ENCODE measurements around the gene PTBP1. TPM values are rescaled to one million over a fixed set of nuclear protein-coding genes. Genes with fewer than 3 reads are reported as not detected.
A peak's percentile ranks its signal among the peaks of the same experiment; 100 is the strongest.

PTBP1 gene
- total and polyA plus RNA-seq, 9 of the 15 experiments (the other 6 are each of a cell fraction or from before 2014, with no cell fraction given): 14.0 to 759 (median 234) TPM

DNA sequence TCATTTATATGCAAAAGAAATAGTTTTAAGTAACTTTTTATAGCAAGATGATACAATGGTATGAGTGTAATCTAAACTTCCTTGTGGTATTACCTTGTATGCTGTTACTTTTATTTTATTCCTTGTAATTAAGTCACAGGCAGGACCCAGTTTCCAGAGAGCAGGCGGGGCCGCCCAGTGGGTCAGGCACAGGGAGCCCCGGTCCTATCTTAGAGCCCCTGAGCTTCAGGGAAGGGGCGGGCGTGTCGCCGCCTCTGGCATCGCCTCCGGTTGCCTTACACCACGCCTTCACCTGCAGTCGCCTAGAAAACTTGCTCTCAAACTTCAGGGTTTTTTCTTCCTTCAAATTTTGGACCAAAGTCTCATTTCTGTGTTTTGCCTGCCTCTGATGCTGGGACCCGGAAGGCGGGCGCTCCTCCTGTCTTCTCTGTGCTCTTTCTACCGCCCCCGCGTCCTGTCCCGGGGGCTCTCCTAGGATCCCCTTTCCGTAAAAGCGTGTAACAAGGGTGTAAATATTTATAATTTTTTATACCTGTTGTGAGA is 14.3 kb downstream of the PTBP1 start (continued):
- no peak for TF ChIP-seq ZEB2 (IDR thresholded peaks at IDR 0.05)
- TF ChIP-seq, protein P1, sequence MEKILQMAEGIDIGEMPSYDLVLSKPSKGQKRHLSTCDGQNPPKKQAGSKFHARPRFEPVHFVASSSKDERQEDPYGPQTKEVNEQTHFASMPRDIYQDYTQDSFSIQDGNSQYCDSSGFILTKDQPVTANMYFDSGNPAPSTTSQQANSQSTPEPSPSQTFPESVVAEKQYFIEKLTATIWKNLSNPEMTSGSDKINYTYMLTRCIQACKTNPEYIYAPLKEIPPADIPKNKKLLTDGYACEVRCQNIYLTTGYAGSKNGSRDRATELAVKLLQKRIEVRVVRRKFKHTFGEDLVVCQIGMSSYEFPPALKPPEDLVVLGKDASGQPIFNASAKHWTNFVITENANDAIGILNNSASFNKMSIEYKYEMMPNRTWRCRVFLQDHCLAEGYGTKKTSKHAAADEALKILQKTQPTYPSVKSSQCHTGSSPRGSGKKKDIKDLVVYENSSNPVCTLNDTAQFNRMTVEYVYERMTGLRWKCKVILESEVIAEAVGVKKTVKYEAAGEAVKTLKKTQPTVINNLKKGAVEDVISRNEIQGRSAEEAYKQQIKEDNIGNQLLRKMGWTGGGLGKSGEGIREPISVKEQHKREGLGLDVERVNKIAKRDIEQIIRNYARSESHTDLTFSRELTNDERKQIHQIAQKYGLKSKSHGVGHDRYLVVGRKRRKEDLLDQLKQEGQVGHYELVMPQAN (IDR thresholded peaks at IDR 0.05; ENCODE audit: borderline replicate concordance): no peak
- TF ChIP-seq PRMT5 (CRISPR knock-in tag; IDR thresholded peaks at IDR 0.05): no peak
- TF ChIP-seq RFX5 (IDR thresholded peaks at IDR 0.05; ENCODE audit: low read depth, low read length): no peak
- no peak for TF ChIP-seq CCNT2 (IDR thresholded peaks at IDR 0.05; ENCODE audit: borderline replicate concordance, extremely low read depth, insufficient read length, low read depth, low read length)

DNA sequence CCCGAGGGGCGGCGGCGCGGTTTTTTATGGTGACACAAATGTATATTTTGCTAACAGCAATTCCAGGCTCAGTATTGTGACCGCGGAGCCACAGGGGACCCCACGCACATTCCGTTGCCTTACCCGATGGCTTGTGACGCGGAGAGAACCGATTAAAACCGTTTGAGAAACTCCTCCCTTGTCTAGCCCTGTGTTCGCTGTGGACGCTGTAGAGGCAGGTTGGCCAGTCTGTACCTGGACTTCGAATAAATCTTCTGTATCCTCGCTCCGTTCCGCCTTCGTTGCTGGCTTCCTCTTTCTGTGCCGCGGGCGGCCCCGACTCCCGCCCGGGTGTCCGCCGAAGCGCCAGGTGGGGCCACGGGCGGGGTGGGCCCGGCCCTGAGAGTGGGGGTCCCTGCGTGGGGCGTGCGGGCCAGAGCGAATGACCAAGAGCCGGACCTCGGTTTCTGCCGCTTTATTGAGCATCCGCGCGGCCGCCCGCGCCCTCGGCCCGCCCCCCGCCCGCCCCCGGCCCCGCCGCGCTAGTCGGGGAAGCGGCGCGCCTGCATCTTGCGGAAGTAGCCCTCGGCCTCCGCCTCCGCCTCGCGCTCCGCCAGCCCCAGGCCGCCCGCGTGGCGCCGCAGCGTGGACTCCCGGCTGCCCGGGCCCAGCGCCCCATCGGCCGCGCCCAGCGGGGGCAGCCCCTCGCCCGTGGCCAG is 14.9 kb downstream of the PTBP1 start:
- BruUV-seq (replicated peaks): no TSS peak
- intact Hi-C loops (cut with micrococcal nuclease): no loop called here
- POLR2A ChIA-PET: interaction anchor here (1.2 to 3.0 kb wide), 3 partner anchors 10 to 13 kb away, joined by 8 to 20 read pairs (median 11); no protein-coding TSS in a partner anchor
- H3K27me3 ChIP-seq (ENCODE audit: control insufficient read depth in 2 of 2, insufficient read depth in 2 of 2, low read length in 2 of 2): no peaks in the 10 kb centered on the region
- H3K4me3 ChIP-seq: no peak overlapping the region
- H3K79me2 ChIP-seq (ENCODE audit: control insufficient read depth, insufficient read depth, low read length): peaks cover 19% of the 10 kb centered on the region
- peak in 3 of 4 experiments; percentile 42 to 61 (median 59) for DNase-seq (ENCODE audit: extremely low read depth in 1 of 4, low spot score in 3 of 4)
- in situ Hi-C loops (cut with MboI): no loop called here
- H3K9ac ChIP-seq (ENCODE audit: insufficient read depth in 1 of 2, low read depth in 2 of 2, low read length in 2 of 2): no peak overlapping the region
- H3K27ac ChIP-seq (ENCODE audit: extremely low read depth, low read depth, low read length): no peak overlapping the region
- 95% methylated on average over 31 of the region's 80 CpGs for WGBS (ENCODE audit: insufficient coverage, low coverage, missing lambda C conversion rate)
- no peaks in the 10 kb centered on the region for H3K9me1 ChIP-seq (ENCODE audit: control insufficient read depth, insufficient read depth, low read length)
- H3K36me3 ChIP-seq (ENCODE audit: control insufficient read depth, insufficient read depth, low read length): peaks cover 79% of the 10 kb centered on the region
- CTCF ChIA-PET (ENCODE audit: low intra/inter-chr PET ratio): no interaction called here
- peaks cover 0 to 36% of the 10 kb centered on the region in 2 experiments; a peak in 2 of 5 replicates for H3K4me1 ChIP-seq (replicated peaks in 1 of 2; ENCODE audit: control insufficient read depth in 2 of 2, insufficient read depth in 2 of 2, low read length in 2 of 2)
- H3K4me2 ChIP-seq (ENCODE audit: insufficient read depth, low read length): no peak overlapping the region
- H2AFZ ChIP-seq (ENCODE audit: low read depth, low read length): no peak overlapping the region
- ATAC-seq: peak; percentile 8
- no peaks in the 10 kb centered on the region for H4K20me1 ChIP-seq (replicated peaks; ENCODE audit: control insufficient read depth, insufficient read depth, low read length)
- no peak for FAIRE-seq
- H3K9me3 ChIP-seq (replicated peaks; ENCODE audit: control insufficient read depth, insufficient read depth, low read depth, low read length): peaks cover 3% of the 10 kb centered on the region
- TF ChIP-seq RBM22 (IDR thresholded peaks at IDR 0.05; ENCODE audit: low read depth, low read length, poor library complexity, severe bottlenecking) (peak; percentile 85), NELFE (IDR thresholded peaks at IDR 0.05; ENCODE audit: insufficient read depth, insufficient read length) (no peak), KLF6 (CRISPR knock-in tag; IDR thresholded peaks at IDR 0.05; ENCODE audit: borderline replicate concordance) (no peak), NCOA1 (IDR thresholded peaks at IDR 0.05; ENCODE audit: low read depth) (no peak), ZBTB1 (CRISPR knock-in tag; IDR thresholded peaks at IDR 0.05; ENCODE audit: borderline replicate concordance, low read depth) (no peak), PCBP1 (IDR thresholded peaks at IDR 0.05; ENCODE audit: low read depth, low read length, poor library complexity, severe bottlenecking) (peak; percentile 9), RBFOX2 (IDR thresholded peaks at IDR 0.05; ENCODE audit: low read depth, low read length) (peak; percentile 58), ZC3H4 (CRISPR knock-in tag; IDR thresholded peaks at IDR 0.05; ENCODE audit: borderline replicate concordance) (no peak)
- TF ChIP-seq, protein P2, sequence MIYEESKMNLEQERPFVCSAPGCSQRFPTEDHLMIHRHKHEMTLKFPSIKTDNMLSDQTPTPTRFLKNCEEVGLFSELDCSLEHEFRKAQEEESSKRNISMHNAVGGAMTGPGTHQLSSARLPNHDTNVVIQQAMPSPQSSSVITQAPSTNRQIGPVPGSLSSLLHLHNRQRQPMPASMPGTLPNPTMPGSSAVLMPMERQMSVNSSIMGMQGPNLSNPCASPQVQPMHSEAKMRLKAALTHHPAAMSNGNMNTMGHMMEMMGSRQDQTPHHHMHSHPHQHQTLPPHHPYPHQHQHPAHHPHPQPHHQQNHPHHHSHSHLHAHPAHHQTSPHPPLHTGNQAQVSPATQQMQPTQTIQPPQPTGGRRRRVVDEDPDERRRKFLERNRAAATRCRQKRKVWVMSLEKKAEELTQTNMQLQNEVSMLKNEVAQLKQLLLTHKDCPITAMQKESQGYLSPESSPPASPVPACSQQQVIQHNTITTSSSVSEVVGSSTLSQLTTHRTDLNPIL (CRISPR knock-in tag; IDR thresholded peaks at IDR 0.05): no peak
- TF ChIP-seq, protein P3, sequence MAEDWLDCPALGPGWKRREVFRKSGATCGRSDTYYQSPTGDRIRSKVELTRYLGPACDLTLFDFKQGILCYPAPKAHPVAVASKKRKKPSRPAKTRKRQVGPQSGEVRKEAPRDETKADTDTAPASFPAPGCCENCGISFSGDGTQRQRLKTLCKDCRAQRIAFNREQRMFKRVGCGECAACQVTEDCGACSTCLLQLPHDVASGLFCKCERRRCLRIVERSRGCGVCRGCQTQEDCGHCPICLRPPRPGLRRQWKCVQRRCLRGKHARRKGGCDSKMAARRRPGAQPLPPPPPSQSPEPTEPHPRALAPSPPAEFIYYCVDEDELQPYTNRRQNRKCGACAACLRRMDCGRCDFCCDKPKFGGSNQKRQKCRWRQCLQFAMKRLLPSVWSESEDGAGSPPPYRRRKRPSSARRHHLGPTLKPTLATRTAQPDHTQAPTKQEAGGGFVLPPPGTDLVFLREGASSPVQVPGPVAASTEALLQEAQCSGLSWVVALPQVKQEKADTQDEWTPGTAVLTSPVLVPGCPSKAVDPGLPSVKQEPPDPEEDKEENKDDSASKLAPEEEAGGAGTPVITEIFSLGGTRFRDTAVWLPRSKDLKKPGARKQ (CRISPR knock-in tag; IDR thresholded peaks at IDR 0.05): 0 out of 2 replicates have a peak, but pooled peaks have one; percentile 15

Measured in K562 (cell line).